ENCODE results near the gene DCAF5. TPM values are rescaled to one million over a fixed set of nuclear protein-coding genes. Genes with fewer than 3 reads are reported as not detected.

The DCAF5 gene
- total and polyA plus RNA-seq, 9 donors = 24.9 to 50.1 (median 42.4) TPM

DNA sequence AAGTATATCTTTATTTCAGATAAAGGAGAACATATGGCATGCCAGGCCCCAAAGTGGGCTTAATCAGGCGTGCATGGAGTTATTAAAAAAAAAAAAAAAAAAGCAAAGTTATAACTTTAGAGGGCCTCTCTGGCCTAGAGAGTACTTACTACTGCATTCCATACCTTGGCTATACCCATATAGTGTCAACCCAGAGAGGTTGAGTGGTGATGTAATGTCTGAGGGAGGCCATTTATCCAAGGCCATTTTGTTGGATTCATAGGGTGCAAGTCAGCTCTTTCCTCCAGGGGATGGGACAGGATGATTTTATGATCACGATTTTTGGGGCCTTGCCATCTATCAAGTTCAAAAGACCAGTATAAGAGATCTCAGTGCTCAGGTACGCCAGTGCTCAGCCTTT, 66.4 kb downstream of the DCAF5 start:
- H3K36me3 ChIP-seq = no peaks in the 10 kb centered on the region
- H3K27ac ChIP-seq = no peak overlapping the region
- no peaks in the 10 kb centered on the region for H3K27me3 ChIP-seq
- DNase-seq = no peak
- intact Hi-C loops (cut with DNase I) = no loop called here
- no peaks in the 10 kb centered on the region for H3K9me3 ChIP-seq
- 93 to 95% (median 93%) methylated on average over 3 of the region's 3 CpGs for WGBS, 3 donors
- no peak for TF ChIP-seq POLR2A (IDR thresholded peaks at IDR 0.05)
- TF ChIP-seq, protein P1, sequence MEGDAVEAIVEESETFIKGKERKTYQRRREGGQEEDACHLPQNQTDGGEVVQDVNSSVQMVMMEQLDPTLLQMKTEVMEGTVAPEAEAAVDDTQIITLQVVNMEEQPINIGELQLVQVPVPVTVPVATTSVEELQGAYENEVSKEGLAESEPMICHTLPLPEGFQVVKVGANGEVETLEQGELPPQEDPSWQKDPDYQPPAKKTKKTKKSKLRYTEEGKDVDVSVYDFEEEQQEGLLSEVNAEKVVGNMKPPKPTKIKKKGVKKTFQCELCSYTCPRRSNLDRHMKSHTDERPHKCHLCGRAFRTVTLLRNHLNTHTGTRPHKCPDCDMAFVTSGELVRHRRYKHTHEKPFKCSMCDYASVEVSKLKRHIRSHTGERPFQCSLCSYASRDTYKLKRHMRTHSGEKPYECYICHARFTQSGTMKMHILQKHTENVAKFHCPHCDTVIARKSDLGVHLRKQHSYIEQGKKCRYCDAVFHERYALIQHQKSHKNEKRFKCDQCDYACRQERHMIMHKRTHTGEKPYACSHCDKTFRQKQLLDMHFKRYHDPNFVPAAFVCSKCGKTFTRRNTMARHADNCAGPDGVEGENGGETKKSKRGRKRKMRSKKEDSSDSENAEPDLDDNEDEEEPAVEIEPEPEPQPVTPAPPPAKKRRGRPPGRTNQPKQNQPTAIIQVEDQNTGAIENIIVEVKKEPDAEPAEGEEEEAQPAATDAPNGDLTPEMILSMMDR (IDR thresholded peaks at IDR 0.05) = no peak
- no peak for TF ChIP-seq EP300 (IDR thresholded peaks at IDR 0.05)
- no peak overlapping the region for H3K4me3 ChIP-seq
- H3K4me1 ChIP-seq (ENCODE audit: insufficient read depth) = no peaks in the 10 kb centered on the region

DNA sequence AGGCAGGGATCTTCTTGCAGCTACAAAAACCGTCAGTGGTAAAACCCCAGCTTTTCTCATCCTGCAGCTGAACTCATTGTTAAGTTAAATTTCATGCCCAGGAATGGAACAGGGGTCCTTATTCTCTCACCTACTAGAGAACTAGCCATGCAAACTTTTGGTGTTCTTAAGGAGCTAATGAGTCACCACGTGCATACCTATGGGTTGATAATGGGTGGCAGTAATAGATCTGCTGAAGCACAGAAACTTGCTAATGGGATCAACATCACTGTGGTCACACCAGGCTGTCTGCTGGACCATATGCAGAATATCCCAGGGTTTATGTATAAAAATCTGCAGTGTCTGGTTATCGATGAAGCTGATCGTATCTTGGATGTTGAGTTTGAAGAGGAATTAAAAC, 68.9 kb downstream of the DCAF5 start:
- Histone ChIP-seq H3K27me3 (no peaks in the 10 kb centered on the region), H3K4me3 (no peak overlapping the region), H3K9me3 (no peaks in the 10 kb centered on the region), H3K36me3 (no peaks in the 10 kb centered on the region), H3K4me1 (ENCODE audit: insufficient read depth) (no peaks in the 10 kb centered on the region), H3K27ac (no peak overlapping the region)
- WGBS, 3 donors = 89 to 93% (median 90%) methylated on average over 4 of the region's 4 CpGs
- TF ChIP-seq EP300 (IDR thresholded peaks at IDR 0.05) (no peak), POLR2A (IDR thresholded peaks at IDR 0.05) (no peak)
- TF ChIP-seq, protein P1 (IDR thresholded peaks at IDR 0.05) = no peak
- intact Hi-C loops (cut with DNase I) = no loop called here
- no peak for DNase-seq

DNA sequence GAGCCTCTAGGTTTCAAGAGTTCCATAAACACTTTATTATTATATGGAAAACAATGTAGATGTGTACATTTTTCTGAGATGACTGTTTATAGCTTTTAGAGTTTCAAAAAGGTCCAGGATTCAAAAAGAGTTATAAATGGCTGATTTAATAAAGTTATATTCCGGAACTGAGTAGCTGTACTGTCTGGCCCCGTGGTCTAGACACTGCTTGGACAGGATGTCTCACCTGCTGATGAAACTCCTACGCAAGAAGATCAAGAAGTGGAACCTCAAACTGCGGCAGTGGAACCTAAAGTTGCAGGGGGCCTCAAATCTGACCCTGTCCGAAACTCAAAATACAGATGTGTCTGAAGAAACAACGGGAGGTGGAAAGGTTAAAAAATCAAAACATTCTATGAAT, 69.7 kb downstream of the DCAF5 start:
- no peak for DNase-seq
- intact Hi-C loops (cut with DNase I) = no loop called here
- H3K9me3 ChIP-seq = no peaks in the 10 kb centered on the region
- H3K4me1 ChIP-seq (ENCODE audit: insufficient read depth) = no peaks in the 10 kb centered on the region
- no peak overlapping the region for H3K27ac ChIP-seq
- TF ChIP-seq POLR2A (IDR thresholded peaks at IDR 0.05) (no peak), EP300 (IDR thresholded peaks at IDR 0.05) (no peak)
- TF ChIP-seq, protein P1 (IDR thresholded peaks at IDR 0.05) = no peak
- 90 to 91% (median 91%) methylated on average over 6 of the region's 6 CpGs for WGBS, 3 donors
- H3K4me3 ChIP-seq = no peak overlapping the region
- no peaks in the 10 kb centered on the region for H3K36me3 ChIP-seq
- H3K27me3 ChIP-seq = no peaks in the 10 kb centered on the region

DNA sequence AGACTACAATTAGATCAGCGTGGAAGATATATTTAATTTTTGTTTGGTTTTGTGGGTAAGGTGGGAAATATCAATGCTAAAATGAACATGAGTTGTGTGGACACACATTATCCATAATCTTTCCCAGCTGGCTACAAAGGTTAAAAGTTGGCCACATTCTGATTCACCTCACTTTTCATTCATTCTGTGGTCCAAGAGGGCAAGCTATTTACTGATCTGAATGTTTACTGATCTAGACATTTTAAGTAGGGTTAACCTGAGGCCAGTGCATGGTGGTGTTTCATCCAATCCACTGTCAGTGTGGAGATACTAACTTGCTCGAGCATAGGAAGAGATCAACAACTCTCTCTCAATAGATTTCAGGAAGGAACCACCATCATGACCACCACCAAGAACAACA, 71.6 kb downstream of the DCAF5 start:
- WGBS, 3 donors = 89 to 95% (median 95%) methylated on average over 2 of the region's 2 CpGs
- no peaks in the 10 kb centered on the region for H3K4me1 ChIP-seq (ENCODE audit: insufficient read depth)
- no peaks in the 10 kb centered on the region for H3K36me3 ChIP-seq
- H3K9me3 ChIP-seq = no peaks in the 10 kb centered on the region
- no peak overlapping the region for H3K4me3 ChIP-seq
- no peak for TF ChIP-seq EP300 (IDR thresholded peaks at IDR 0.05)
- TF ChIP-seq, protein P1 (IDR thresholded peaks at IDR 0.05) = no peak
- no peak for TF ChIP-seq POLR2A (IDR thresholded peaks at IDR 0.05)
- H3K27me3 ChIP-seq = no peaks in the 10 kb centered on the region
- intact Hi-C loops (cut with DNase I) = no loop called here
- DNase-seq = no peak
- H3K27ac ChIP-seq = no peak overlapping the region

DNA sequence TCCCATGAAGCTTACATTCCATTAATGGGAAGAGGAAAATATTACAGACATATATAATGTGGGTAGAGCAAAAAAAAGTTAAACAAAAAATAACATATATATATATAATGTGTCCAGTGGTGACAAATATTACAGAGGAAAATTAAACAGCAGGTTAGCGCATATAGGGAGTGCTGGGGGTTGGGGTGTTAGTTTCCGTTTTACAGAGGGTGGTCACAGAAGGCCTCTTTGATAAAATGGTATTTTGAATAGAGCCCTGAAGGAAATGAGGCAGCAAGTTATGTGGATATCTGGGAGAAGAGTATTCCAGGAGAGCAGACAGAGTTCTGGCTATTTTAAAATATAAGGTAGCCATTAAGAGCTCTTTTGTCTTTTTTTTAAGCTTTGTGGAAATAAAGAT, 73.2 kb downstream of the DCAF5 start:
- intact Hi-C loops (cut with DNase I) = no loop called here
- no peak overlapping the region for H3K4me3 ChIP-seq
- H3K4me1 ChIP-seq (ENCODE audit: insufficient read depth) = no peaks in the 10 kb centered on the region
- H3K36me3 ChIP-seq = no peaks in the 10 kb centered on the region
- WGBS, 3 donors = 70 to 89% (median 81%) methylated on average over 2 of the region's 2 CpGs
- no peaks in the 10 kb centered on the region for H3K9me3 ChIP-seq
- DNase-seq = no peak
- H3K27ac ChIP-seq = no peak overlapping the region
- TF ChIP-seq POLR2A (IDR thresholded peaks at IDR 0.05) = no peak
- TF ChIP-seq, protein P1 (IDR thresholded peaks at IDR 0.05) = no peak
- no peak for TF ChIP-seq EP300 (IDR thresholded peaks at IDR 0.05)
- H3K27me3 ChIP-seq = no peaks in the 10 kb centered on the region

All from ovary (tissue), 9 donors.